Astrocyte of the cerebellum (primary cell): ENCODE data around the gene GGNBP2.
A peak's percentile ranks its signal among the peaks of the same experiment; 100 is the strongest.

Source experiments
- DNase-seq: peaks from one replicate; pipeline ENCODE4 v3.0.0-alpha.2; 2011; ENCODE audit warnings: low read depth
- H3K4me3 ChIP-seq: 2 replicates; pipeline ENCODE4 v1.5.1; 2011; ENCODE audit warnings: mild to moderate bottlenecking, low read depth, low read length, moderate library complexity
- CTCF ChIP-seq: IDR thresholded peaks from 2 replicates; pipeline ENCODE4 v1.5.1; 2012; ENCODE audit warnings: low read length, low read depth, moderate library complexity, mild to moderate bottlenecking; ENCODE audit errors: missing control alignments
- in situ Hi-C: cut with HindIII; loops from 2 replicates; pipeline ENCODE4 v1.10.0; 2017; ENCODE audit warnings: low sequenced_read_pairs

The GGNBP2 gene

GRCh38 chr17:36527621-36528250, 17.0 kb upstream of the GGNBP2 start:
- in situ Hi-C loops, result no loop called here
- no peak for TF ChIP-seq CTCF

GRCh38 chr17:36529121-36529520, 15.6 kb upstream of the GGNBP2 start:
- no peak overlapping the region for H3K4me3 ChIP-seq
- TF ChIP-seq CTCF, result no peak
- no peak for DNase-seq
- in situ Hi-C loops, result no loop called here

More at GRCh38 chr17:36527621-36528250, 17.0 kb upstream of the GGNBP2 start:
- DNase-seq, result no peak
- no peak overlapping the region for H3K4me3 ChIP-seq

GRCh38 chr17:36532435-36532975, 12.2 kb upstream of the GGNBP2 start:
- no peak for DNase-seq
- TF ChIP-seq CTCF, result no peak
- in situ Hi-C loops, result no loop called here
- no peak overlapping the region for H3K4me3 ChIP-seq

GRCh38 chr17:36533935-36534839, 10.5 kb upstream of the GGNBP2 start:
- H3K4me3 ChIP-seq, result peak overlapping the region; percentile 78
- in situ Hi-C loops, result no loop called here

GRCh38 chr17:36534840-36535668, 9.7 kb upstream of the GGNBP2 start, which contains the start of the genes MYO19 and PIGW:
Gene MYO19 (minus strand): TSS chr17:36534868. CDS start chr17:36532538, 2,330 bp downstream.
Gene PIGW (plus strand): TSS chr17:36534987. CDS start chr17:36537102, 2,115 bp downstream.
- peak; percentile 59 for DNase-seq
- peak within 1 kb of the TSS; percentile 78 for H3K4me3 ChIP-seq
- no peak for TF ChIP-seq CTCF
- in situ Hi-C loops, result no loop called here

More at GRCh38 chr17:36533935-36534839, 10.5 kb upstream of the GGNBP2 start:
- no peak for DNase-seq
- peak; percentile 71 for TF ChIP-seq CTCF

GRCh38 chr17:36535669-36536081, 9.0 kb upstream of the GGNBP2 start:
- in situ Hi-C loops, result no loop called here
- peak overlapping the region; percentile 78 for H3K4me3 ChIP-seq
- no peak for DNase-seq
- TF ChIP-seq CTCF, result no peak
